GM18498 (cell line): ENCODE data around the gene PGM2.

Source experiments
- ATAC-seq: cut with Tn5 transposase; IDR thresholded peaks from one replicate; pipeline ENCODE4 v1.9.1; 2021; ENCODE audit warnings: mild to moderate bottlenecking, moderate library complexity; ENCODE audit not compliant: unreplicated experiment

Gene PGM2

GRCh38 chr4:37860266-37860665, 33.8 kb downstream of the PGM2 start:
- ATAC-seq = no peak

DNA sequence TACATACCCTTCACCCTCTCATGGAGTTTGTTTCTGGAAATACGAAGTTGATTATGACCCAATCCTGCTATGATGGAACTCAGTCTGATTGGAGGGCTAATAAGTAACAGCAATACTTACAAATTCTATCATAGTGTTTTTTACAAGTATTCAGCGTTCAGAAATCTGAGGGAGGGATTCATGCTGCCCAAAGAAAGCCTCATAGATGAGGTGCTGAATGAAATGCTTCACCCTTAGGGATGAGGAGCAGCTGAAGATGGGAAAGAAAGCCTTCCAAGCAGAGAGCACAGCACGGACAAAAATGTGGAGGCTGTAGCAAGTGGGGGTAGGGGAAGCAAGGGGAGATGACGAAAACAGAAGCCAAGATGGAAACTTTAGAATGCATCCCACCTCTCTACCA, 36.5 kb downstream of the PGM2 start:
- ATAC-seq = no peak

DNA sequence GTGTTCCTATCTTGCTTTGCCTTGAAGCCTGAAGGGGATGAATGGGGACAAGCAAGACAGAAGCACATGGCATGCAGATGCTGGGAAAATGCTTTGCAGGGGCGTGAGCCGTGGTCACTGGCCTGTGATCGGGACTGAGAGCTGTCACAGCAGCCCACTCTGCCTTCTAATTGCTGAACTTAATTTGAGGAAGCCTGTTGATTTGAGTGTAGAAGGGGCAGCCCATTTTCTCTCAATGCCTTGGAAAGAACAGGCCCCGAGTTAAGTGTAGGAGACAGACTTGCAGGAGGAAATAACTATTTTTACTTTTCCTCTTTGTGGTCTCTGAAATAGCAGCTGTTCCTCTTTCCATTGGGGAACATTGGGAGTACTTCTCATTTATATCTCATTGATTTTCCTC, 38.3 kb downstream of the PGM2 start:
- ATAC-seq = no peak

GRCh38 chr4:37865450-37865849, 39.0 kb downstream of the PGM2 start:
- ATAC-seq = no peak

DNA sequence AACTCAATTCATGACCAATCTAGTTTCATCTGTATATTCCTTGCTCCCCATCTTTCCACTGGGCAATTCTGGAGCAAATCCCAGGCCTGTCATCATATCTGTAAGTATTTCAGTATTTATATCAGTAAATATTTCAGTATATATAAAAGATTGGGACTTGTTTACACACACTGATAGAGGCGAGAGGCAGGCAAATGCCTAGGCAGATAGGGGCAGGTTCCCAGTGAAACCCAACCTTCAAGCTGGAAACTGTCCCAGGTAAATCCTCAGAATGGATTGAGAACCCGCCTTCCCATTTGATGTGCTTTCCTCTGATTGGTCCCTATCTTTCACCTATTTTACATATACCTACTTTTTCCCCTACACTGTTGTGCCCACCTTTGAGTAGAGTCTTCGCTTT, 40.6 kb downstream of the PGM2 start:
- ATAC-seq = no peak

DNA sequence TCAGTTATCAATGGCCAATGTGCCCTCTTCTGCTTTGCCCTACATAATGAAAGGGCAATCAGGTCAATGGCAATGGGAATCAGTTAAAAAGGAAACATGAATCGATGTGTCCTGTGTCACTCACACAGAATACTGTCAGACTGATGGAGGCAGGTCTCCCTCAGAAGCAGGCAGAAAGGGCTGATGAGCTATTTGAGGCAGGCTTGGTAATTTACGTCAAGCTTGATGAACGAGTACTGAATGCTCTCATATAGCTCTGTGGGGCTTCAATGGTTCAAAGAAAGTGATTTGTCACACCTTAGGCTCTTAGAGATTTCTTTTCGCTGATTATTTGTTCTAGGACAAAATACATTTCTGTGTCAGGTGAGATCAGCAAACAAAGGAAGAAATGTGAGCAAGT, 41.8 kb downstream of the PGM2 start:
- ATAC-seq = no peak

GRCh38 chr4:37872310-37872988, 46.0 kb downstream of the PGM2 start:
- ATAC-seq = peak; percentile 52

DNA sequence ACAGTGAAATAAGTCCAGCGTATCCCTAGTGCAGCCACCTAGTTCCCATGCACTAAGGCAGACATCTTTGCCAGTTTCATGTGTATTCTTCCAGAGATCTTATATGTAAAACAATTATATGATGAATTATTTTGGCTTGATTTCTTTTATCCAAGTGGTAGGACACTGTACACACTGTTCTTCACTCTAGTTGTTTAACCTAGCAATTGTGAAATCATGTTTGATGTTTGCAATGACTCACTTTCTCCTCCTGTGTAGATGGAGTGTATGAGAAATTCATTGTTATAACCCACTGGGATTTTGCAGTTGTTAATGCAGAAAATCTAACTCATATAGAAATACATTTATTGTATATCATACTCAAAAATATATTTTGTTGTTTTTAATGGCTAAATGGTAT, 46.9 kb downstream of the PGM2 start:
- no peak for ATAC-seq

- ATAC-seq = no peak
Measured at GRCh38 chr4:37876156-37876555, 49.7 kb downstream of the PGM2 start.

DNA sequence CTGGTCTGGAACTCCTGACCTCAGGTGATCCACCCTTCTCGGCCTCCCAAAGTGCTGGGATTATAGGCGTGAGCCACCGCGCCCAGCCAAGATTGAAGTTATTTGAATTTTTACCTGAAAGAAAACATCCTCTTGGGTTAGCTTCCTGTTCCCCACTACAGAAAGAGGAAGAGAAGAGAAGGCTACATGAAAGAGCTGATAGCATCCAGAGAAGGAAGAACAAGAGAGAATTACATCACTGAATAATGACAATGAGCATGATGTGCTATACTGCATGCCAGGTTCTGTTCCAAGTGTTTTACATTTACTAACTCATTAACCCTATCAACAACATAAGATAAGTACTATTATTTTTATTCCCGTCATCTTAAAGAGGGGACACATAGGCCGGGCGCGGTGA, 52.9 kb downstream of the PGM2 start:
- ATAC-seq = no peak

GRCh38 chr4:37881811-37882210, 55.3 kb downstream of the PGM2 start:
- ATAC-seq = no peak

DNA sequence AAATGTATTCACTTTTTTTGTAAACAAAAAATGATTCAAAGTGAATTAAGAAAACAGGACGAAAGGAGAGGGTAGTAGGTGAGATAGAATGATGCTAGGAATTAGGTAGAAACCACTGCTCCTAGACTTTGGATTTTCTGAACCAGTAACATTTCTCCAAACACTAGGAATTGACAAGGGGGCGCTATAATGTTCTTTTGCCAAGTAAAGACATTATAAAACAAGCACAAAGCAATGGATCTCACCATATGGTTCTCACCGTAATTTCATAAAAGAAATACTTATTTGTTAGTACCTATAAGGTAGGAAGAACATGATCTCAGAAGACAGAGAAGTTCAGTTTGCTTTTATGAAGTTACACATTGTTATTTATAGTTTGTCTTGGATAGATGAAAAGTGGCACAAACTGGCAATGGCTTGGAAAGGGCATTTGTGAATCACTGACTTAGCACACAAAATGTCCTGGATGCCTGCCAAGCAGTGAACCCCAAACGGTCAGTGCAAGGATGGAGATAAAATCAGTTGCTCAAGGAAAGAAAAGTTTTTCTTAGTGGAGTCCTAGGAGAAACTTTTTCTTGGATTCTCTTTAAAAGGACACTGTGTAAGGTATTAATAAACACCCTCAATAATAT, 56.3 kb downstream of the PGM2 start:
- ATAC-seq = no peak

- no peak for ATAC-seq
Measured at GRCh38 chr4:37884855-37885487, 58.5 kb downstream of the PGM2 start.

DNA sequence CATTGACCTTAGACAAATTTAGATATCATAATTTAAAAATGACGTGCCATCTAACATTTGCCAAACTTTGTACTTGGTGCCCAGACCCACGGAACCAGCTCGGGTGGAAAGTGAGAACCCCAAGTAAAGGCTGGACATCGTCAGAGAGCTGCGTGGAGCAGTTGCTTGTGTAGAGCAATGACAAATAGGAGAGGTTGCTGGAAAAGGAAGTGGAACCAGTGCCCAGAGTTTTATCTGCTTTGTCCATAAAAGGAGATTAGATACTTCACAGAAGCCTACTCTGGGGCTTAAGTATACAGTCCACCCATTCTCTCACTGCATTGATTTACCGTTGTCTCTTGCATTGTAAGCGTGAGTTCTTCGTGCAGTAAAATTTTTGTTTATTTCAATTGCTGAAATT, 59.0 kb downstream of the PGM2 start:
- ATAC-seq = no peak

GRCh38 chr4:37889849-37890800, 63.6 kb downstream of the PGM2 start:
- peak; percentile 14 for ATAC-seq

DNA sequence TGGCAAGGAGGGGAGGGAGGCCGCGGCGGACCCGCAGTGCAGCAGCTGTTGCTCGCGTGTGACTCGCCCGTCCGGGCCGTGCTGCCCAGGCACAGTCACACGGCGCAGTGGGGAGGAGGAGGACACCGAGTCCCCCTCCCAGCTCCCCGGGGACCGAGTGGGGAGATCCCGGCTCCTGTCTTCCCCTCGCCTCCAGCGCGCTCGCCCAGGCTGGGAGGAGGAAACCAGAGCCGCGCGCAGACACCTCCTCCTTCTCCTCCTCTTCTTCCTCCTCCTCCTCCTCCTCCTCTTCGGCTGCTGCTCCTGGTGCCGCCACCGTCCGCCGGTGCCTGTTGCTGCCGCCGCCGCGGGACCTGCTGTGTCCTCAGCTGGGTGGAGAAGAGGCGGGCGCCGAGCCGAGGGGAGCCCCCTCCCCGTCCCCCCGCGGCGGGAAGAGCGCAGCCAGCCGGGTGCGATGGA, 64.3 kb downstream of the PGM2 start, which contains the start of gene TBC1D1:
Gene TBC1D1 (plus strand): TSS at position 284 of the 459 bp plus-strand sequence. CDS start 11,012 bp downstream, outside the sequence.
- peak; percentile 36 for ATAC-seq

DNA sequence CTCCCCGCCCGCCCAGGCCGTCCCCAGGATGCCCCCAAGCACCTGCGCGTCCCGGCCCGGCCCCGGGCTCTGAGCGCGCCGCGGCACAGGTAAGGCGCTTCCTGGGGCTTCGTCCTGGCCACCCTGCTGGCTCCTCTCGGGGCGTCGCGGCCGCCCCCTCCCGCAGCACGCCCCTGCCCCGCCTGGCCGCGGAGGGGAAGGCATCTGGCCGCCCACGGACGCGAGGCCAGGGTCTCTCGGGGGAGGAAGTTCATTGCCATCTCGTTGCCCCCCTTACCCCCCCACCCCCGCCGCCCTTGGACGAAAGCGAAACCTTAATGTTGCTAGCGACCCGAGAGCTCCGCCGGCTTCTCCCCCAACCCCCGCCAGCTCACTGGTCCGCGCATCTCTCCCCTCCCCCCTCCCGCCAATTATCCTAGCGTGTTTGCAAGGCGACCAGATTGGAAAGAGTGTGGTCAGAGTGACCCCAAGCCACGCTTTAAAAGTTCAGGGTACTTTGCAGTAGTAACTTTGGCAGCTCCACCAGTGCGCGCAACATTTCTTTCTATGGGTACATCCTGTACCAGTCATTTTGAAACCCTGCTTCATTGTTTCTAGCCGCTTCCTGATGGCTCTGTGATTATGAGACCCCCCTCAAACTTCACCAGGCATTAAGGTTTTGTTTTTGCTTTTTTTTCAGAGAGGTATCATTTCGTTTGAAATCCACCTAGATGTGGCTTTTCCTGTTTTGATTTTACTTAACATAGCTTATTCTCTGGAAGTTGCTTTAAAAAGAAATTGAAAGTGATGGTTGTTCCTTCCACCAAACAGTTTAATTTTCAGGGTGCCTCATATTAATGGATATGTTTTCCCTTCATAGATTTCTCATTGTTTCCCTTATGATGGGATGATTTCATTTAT, 65.0 kb downstream of the PGM2 start:
- ATAC-seq = peak; percentile 56

- ATAC-seq = peak; percentile 60
Measured at GRCh38 chr4:37892641-37893040, 66.2 kb downstream of the PGM2 start.

GRCh38 chr4:37893164-37893563, 66.7 kb downstream of the PGM2 start:
- no peak for ATAC-seq

- no peak for ATAC-seq
Measured at GRCh38 chr4:37895271-37895670, 68.8 kb downstream of the PGM2 start.
